SK-N-SH (cell line): ENCODE results near the gene DLG2.

Source experiments
- CTCF ChIP-seq: fragments of 200-600 bp; sonication (generic); IDR thresholded peaks from 2 replicates; pipeline ENCODE4 v1.6.1; 2017; ENCODE audit warnings: antibody characterized with exemption, mild to moderate bottlenecking, moderate library complexity
- EP300 ChIP-seq, 2 experiments: IDR thresholded peaks; 2 replicates each; pipeline versions ENCODE4 v1.4.0 to v1.6.1; 2012; ENCODE audit warnings: borderline replicate concordance in 1 of 2, low read depth in 1 of 2, low read length in 1 of 2
- EZH2phosphoT487 ChIP-seq: fragments of 200-600 bp; sonication (generic); IDR thresholded peaks from 2 replicates; pipeline ENCODE4 v1.6.1; 2017; ENCODE audit warnings: low read depth, mixed run types, mild to moderate bottlenecking, antibody characterized with exemption, moderate library complexity, borderline replicate concordance
- GABPA ChIP-seq: IDR thresholded peaks from 2 replicates; pipeline ENCODE4 v1.4.0; 2012; ENCODE audit warnings: low read depth, mild to moderate bottlenecking
- GATA2 ChIP-seq: sonication (generic); formaldehyde crosslinking; IDR thresholded peaks from 2 replicates; pipeline ENCODE4 v1.5.0; 2020; ENCODE audit warnings: mild to moderate bottlenecking, missing genetic modification reagents
- JUND ChIP-seq: IDR thresholded peaks from 2 replicates; pipeline ENCODE4 v1.4.0; 2012
- MAX ChIP-seq: IDR thresholded peaks from 2 replicates; pipeline ENCODE4 v1.4.0; 2012; ENCODE audit warnings: low read depth
- PBX3 ChIP-seq: IDR thresholded peaks from 2 replicates; pipeline ENCODE4; 2012
- POLR2AphosphoS5 ChIP-seq: IDR thresholded peaks from 2 replicates; pipeline ENCODE4 v1.6.1; 2012; ENCODE audit warnings: low read depth, low read length
- SIN3A ChIP-seq: IDR thresholded peaks from 2 replicates; pipeline ENCODE4 v1.6.1; 2012; ENCODE audit warnings: low read depth, mild to moderate bottlenecking, low read length, moderate library complexity, borderline replicate concordance
- TAF1 ChIP-seq: IDR thresholded peaks from 2 replicates; pipeline ENCODE4 v1.6.1; 2012; ENCODE audit warnings: low read depth, mild to moderate bottlenecking, low read length, moderate library complexity, borderline replicate concordance
- USF1 ChIP-seq: IDR thresholded peaks from 2 replicates; pipeline ENCODE4 v1.4.0; 2012; ENCODE audit warnings: low read depth, borderline replicate concordance
- YY1 ChIP-seq: IDR thresholded peaks from 2 replicates; pipeline ENCODE4 v1.4.0; 2012; ENCODE audit warnings: low read depth, mild to moderate bottlenecking

- TF ChIP-seq CTCF (no peak), GABPA (no peak), SIN3A (no peak), TAF1 (no peak), PBX3 (no peak), YY1 (no peak), POLR2AphosphoS5 (no peak), EZH2phosphoT487 (no peak), MAX (no peak), EP300 (IDR thresholded peaks at IDR 0.05; ENCODE audit: borderline replicate concordance in 1 of 2, low read depth in 1 of 2, low read length in 1 of 2) (no peak), USF1 (no peak), JUND (no peak), GATA2 (CRISPR knock-in tag) (no peak)
Measured at GRCh38 chr11:83725728-83726127, 1901.4 kb downstream of the DLG2 start.
